Measurements from ENCODE around the gene ATP2B1. TPM values are rescaled to one million over a fixed set of nuclear protein-coding genes. Genes with fewer than 3 reads are reported as not detected.
A peak's percentile ranks its signal among the peaks of the same experiment; 100 is the strongest.

Gene ATP2B1
- polyA plus RNA-seq, 2 of the 4 experiments (the other 2 are of a cell fraction): 52.7 to 132 TPM

DNA sequence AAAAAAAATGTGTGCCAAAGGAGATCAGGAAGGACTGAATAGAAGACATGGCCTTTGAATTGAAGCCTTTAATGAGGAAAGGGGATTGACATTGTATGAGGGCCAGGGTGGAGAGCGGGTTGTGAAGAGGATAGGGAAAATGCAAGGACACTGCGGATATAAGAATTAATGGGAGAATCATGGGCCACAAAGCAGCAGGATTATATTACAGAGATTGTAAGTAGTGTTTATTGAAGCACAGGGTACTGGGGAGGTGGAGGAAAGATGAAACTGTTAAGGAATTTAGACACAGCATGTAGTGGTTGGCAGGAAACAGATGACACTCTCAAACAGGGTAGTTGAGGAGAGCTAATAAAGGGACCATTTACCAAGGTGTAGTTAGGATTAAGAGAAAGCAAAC, 166.4 kb downstream of the ATP2B1 start:
- Histone ChIP-seq H3K4me3 (no peak overlapping the region), H3K9me3 (no peaks in the 10 kb centered on the region), H3K4me1 (peaks cover 27% of the 10 kb centered on the region), H3K4me2 (no peak overlapping the region), H3K27ac (peak overlapping the region in 1 of 2 experiments; percentile 56; a peak in 4 of 6 replicates)
- CTCF ChIA-PET: interaction anchor here (0.5 to 3.2 kb wide), 19 partner anchors 10 to 1399 kb away, joined by 3 to 21 read pairs (median 4); no protein-coding TSS in a partner anchor
- TF ChIP-seq RCOR1 (IDR thresholded peaks at IDR 0.05; ENCODE audit: low read depth, low read length): no peak
- TF ChIP-seq, protein P1, sequence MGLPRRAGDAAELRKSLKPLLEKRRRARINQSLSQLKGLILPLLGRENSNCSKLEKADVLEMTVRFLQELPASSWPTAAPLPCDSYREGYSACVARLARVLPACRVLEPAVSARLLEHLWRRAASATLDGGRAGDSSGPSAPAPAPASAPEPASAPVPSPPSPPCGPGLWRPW (IDR thresholded peaks at IDR 0.05): no peak
- TF ChIP-seq KDM5A (IDR thresholded peaks at IDR 0.05): no peak
- TF ChIP-seq FOXS1 (CRISPR knock-in tag; IDR thresholded peaks at IDR 0.05): no peak
- TF ChIP-seq EHMT2 (IDR thresholded peaks at IDR 0.05; ENCODE audit: low read depth): no peak
- TF ChIP-seq FOSL2 (IDR thresholded peaks at IDR 0.05): no peak
- no peak for TF ChIP-seq FOSL2 (CRISPR knock-in tag; IDR thresholded peaks at IDR 0.05)
- no peak for TF ChIP-seq HOXB5 (CRISPR knock-in tag; IDR thresholded peaks at IDR 0.05)
- no peak for TF ChIP-seq NPAS2 (CRISPR knock-in tag; IDR thresholded peaks at IDR 0.05; ENCODE audit: borderline replicate concordance)
- no peak for TF ChIP-seq MYC (IDR thresholded peaks at IDR 0.05; ENCODE audit: borderline replicate concordance, low read length)
- no peak for TF ChIP-seq TP53 (CRISPR knock-in tag; IDR thresholded peaks at IDR 0.05)
- no peak for TF ChIP-seq NR3C1 (IDR thresholded peaks at IDR 0.05)
- no peak for TF ChIP-seq CHD4 (IDR thresholded peaks at IDR 0.05; ENCODE audit: borderline replicate concordance)
- no peak for TF ChIP-seq CBX2 (IDR thresholded peaks at IDR 0.05; ENCODE audit: borderline replicate concordance, low read depth)
- TF ChIP-seq CHD2 (IDR thresholded peaks at IDR 0.05; ENCODE audit: low read length, partially characterized antibody): no peak
- TF ChIP-seq POLR2AphosphoS2 (conservative IDR thresholded peaks at IDR 0.05; ENCODE audit: low read length): no peak
- no peak for TF ChIP-seq BHLHE40 (IDR thresholded peaks at IDR 0.05; ENCODE audit: low read depth, low read length)
- TF ChIP-seq JUN (IDR thresholded peaks at IDR 0.05): no peak
- TF ChIP-seq, protein P2, sequence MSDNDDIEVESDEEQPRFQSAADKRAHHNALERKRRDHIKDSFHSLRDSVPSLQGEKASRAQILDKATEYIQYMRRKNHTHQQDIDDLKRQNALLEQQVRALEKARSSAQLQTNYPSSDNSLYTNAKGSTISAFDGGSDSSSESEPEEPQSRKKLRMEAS (IDR thresholded peaks at IDR 0.05): no peak
- TF ChIP-seq GATA3 (IDR thresholded peaks at IDR 0.05; ENCODE audit: borderline replicate concordance): no peak
- TF ChIP-seq HOXB13 (CRISPR knock-in tag; IDR thresholded peaks at IDR 0.05; ENCODE audit: low read depth): no peak
- ATAC-seq (no peak), FAIRE-seq (no peak), DNase-seq (ENCODE audit: low read depth in 1 of 2, low spot score in 1 of 2) (no peak)
- WGBS (ENCODE audit: missing lambda C conversion rate): 90% methylated on average over 2 of the region's 2 CpGs
- POLR2A ChIA-PET: no interaction called here

DNA sequence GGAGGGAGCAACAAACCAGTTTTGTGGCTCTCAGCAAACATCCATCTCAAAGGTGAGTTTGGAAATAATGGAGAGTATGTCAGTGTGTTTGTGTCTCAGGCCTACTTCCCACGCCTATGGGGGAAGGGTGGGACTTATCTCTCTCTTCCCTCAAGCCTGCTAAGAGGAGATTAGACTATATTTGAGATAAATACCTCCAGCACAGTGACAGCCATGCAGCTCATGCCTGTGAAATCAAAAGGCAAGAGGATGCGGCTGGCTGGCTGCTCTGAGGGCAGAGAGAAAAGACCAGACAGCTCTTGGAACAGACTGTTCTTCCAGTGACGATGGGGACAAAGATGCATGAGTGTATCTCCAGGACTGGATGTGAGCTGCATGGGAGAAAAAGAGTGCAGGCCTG, 168.1 kb downstream of the ATP2B1 start:
- WGBS (ENCODE audit: missing lambda C conversion rate): 64% methylated on average over 3 of the region's 3 CpGs
- peaks cover 27% of the 10 kb centered on the region for H3K4me1 ChIP-seq
- ATAC-seq (no peak), FAIRE-seq (no peak), DNase-seq (ENCODE audit: low read depth in 1 of 2, low spot score in 1 of 2) (no peak)
- TF ChIP-seq, protein P3, sequence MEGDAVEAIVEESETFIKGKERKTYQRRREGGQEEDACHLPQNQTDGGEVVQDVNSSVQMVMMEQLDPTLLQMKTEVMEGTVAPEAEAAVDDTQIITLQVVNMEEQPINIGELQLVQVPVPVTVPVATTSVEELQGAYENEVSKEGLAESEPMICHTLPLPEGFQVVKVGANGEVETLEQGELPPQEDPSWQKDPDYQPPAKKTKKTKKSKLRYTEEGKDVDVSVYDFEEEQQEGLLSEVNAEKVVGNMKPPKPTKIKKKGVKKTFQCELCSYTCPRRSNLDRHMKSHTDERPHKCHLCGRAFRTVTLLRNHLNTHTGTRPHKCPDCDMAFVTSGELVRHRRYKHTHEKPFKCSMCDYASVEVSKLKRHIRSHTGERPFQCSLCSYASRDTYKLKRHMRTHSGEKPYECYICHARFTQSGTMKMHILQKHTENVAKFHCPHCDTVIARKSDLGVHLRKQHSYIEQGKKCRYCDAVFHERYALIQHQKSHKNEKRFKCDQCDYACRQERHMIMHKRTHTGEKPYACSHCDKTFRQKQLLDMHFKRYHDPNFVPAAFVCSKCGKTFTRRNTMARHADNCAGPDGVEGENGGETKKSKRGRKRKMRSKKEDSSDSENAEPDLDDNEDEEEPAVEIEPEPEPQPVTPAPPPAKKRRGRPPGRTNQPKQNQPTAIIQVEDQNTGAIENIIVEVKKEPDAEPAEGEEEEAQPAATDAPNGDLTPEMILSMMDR (IDR thresholded peaks at IDR 0.05): no peak
- TF ChIP-seq NR3C1 (IDR thresholded peaks at IDR 0.05): no peak
- no peak for TF ChIP-seq RFX5 (IDR thresholded peaks at IDR 0.05)
- TF ChIP-seq HMGXB4 (CRISPR knock-in tag; IDR thresholded peaks at IDR 0.05; ENCODE audit: borderline replicate concordance): no peak
- TF ChIP-seq CHD2 (IDR thresholded peaks at IDR 0.05; ENCODE audit: low read length, partially characterized antibody): no peak
- no peak for TF ChIP-seq EP300 (IDR thresholded peaks at IDR 0.05)
- no peak for TF ChIP-seq POLR2AphosphoS2 (conservative IDR thresholded peaks at IDR 0.05; ENCODE audit: low read length)
- TF ChIP-seq FOSB (CRISPR knock-in tag; IDR thresholded peaks at IDR 0.05): no peak
- no peak for TF ChIP-seq ZC3H11A (IDR thresholded peaks at IDR 0.05)
- no peak for TF ChIP-seq EHF (CRISPR knock-in tag; IDR thresholded peaks at IDR 0.05)
- TF ChIP-seq HOXB13 (CRISPR knock-in tag; IDR thresholded peaks at IDR 0.05; ENCODE audit: low read depth): no peak
- CTCF ChIA-PET: interaction anchor here (1.5 kb wide), 1 partner anchor 521 kb away, joined by 3 read pairs; no protein-coding TSS in a partner anchor
- H3K4me3 ChIP-seq: no peak overlapping the region
- H3K9me3 ChIP-seq: no peaks in the 10 kb centered on the region
- H3K27ac ChIP-seq: no peak overlapping the region
- POLR2A ChIA-PET: no interaction called here
- no peak overlapping the region for H3K4me2 ChIP-seq
